Uterus (tissue), 4 donors: Measurements from ENCODE around the gene CNNM2. TPM values are rescaled to one million over a fixed set of nuclear protein-coding genes. Genes with fewer than 3 reads are reported as not detected.

Source experiments
- DNase-seq, 2 donors: peaks; one replicate each; pipeline ENCODE4 v3.0.0-alpha.2; 2019 to 2020
- H3K27ac ChIP-seq, 2 donors: fragments of 200-600 bp; sonication (generic); 1 replicate in 1 of 2; 2 replicates in 1 of 2; pipeline ENCODE4 v1.5.1; 2016 to 2018
- H3K27me3 ChIP-seq, 2 donors: fragments of 200-600 bp; sonication (generic); one replicate each; pipeline ENCODE4 v1.5.1; 2018 to 2019; ENCODE audit warnings: control low read depth in 1 of 2
- H3K36me3 ChIP-seq, 2 donors: fragments of 200-600 bp; sonication (generic); one replicate each; pipeline ENCODE4 v1.5.1; 2019; ENCODE audit warnings: control low read depth in 1 of 2
- H3K4me1 ChIP-seq, 2 donors: fragments of 200-600 bp; sonication (generic); one replicate each; pipeline ENCODE4 v1.5.1; 2018 to 2019; ENCODE audit warnings: control low read depth in 1 of 2
- H3K4me3 ChIP-seq, 2 donors: fragments of 200-600 bp; sonication (generic); 1 replicate in 1 of 2; 2 replicates in 1 of 2; pipeline ENCODE4 v1.5.1; 2018 to 2019; ENCODE audit warnings: mild to moderate bottlenecking in 1 of 2
- H3K9me3 ChIP-seq, 2 donors: fragments of 200-600 bp; sonication (generic); one replicate each; pipeline ENCODE4 v1.5.1; 2019; ENCODE audit warnings: control low read depth in 1 of 2
- POLR2A ChIP-seq, 2 donors: fragments of 450-650 bp; IDR thresholded peaks; one replicate each; pipeline ENCODE4 v1.6.1; 2016; ENCODE audit warnings: antibody characterized with exemption in 2 of 2, mild to moderate bottlenecking in 1 of 2, moderate library complexity in 1 of 2
- intact Hi-C: fragments of 100-400 bp; cut with DNase I; formaldehyde crosslinking; loops from one replicate; pipeline ENCODE4 v1.15.1; 2023; ENCODE audit warnings: low total_unique reads
- total RNA-seq, 4 donors: library from RNA; depleted of rRNA in 3 of 4; stranded (reverse); fragments of >200 nt in 3 of 4; gene quantifications; one replicate each; pipeline versions ENCODE4 v1.1.0 to v1.2.4, GENCODE V29; 2014 to 2023
- TF ChIP-seq, protein P1 (sequence below), 4 experiments: fragments of 200-600 bp in 2 of 4; fragments of 450-650 bp in 2 of 4; sonication (generic) in 2 of 4; IDR thresholded peaks; one replicate each; pipeline ENCODE4 v1.5.1; 2016 to 2019; ENCODE audit warnings: antibody characterized with exemption in 4 of 4, mild to moderate bottlenecking in 2 of 4, moderate library complexity in 1 of 4
- donor health status: DM: yes; HTN: yes; CAD: no.

Gene CNNM2
- total RNA-seq, 4 donors from 2014 or later: 5.1 to 11.0 (median 7.4) TPM

- H3K27ac ChIP-seq: no peak overlapping the region
- intact Hi-C loops: no loop called here
- no peak for DNase-seq
- H3K27me3 ChIP-seq: no peaks in the 10 kb centered on the region
- no peaks in the 10 kb centered on the region for H3K9me3 ChIP-seq
- H3K4me1 ChIP-seq: no peaks in the 10 kb centered on the region
- no peak overlapping the region for H3K4me3 ChIP-seq
- no peaks in the 10 kb centered on the region for H3K36me3 ChIP-seq
- no peak for TF ChIP-seq POLR2A (IDR thresholded peaks at IDR 0.05)
- TF ChIP-seq, protein P1, sequence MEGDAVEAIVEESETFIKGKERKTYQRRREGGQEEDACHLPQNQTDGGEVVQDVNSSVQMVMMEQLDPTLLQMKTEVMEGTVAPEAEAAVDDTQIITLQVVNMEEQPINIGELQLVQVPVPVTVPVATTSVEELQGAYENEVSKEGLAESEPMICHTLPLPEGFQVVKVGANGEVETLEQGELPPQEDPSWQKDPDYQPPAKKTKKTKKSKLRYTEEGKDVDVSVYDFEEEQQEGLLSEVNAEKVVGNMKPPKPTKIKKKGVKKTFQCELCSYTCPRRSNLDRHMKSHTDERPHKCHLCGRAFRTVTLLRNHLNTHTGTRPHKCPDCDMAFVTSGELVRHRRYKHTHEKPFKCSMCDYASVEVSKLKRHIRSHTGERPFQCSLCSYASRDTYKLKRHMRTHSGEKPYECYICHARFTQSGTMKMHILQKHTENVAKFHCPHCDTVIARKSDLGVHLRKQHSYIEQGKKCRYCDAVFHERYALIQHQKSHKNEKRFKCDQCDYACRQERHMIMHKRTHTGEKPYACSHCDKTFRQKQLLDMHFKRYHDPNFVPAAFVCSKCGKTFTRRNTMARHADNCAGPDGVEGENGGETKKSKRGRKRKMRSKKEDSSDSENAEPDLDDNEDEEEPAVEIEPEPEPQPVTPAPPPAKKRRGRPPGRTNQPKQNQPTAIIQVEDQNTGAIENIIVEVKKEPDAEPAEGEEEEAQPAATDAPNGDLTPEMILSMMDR (IDR thresholded peaks at IDR 0.05): no peak
Observed at GRCh38 chr10:102894466-102895213, 23.5 kb upstream of the CNNM2 start.

DNA sequence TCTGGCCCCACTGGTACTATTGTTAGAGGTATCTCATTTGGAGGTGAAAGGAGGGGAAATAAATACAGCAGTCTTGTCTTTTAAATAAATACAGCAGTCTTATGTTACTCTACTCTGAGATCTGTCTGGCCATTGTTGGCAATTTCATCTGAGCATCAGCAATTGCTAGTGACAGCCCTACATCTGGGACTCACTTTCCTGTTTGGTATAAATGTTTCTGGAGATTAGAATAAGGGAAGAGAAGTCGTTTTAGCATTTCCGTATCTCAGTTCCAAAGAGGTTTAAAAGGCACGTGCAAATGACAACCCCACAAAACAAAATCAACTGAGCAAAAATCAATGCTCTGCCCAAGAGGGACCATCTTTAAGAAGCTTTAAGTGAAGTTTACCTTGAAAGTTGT, 18.1 kb upstream of the CNNM2 start:
- Histone ChIP-seq H3K4me1 (no peaks in the 10 kb centered on the region), H3K36me3 (no peaks in the 10 kb centered on the region), H3K27me3 (no peaks in the 10 kb centered on the region), H3K9me3 (no peaks in the 10 kb centered on the region), H3K4me3 (no peak overlapping the region), H3K27ac (no peak overlapping the region)
- no peak for DNase-seq
- intact Hi-C loops: loop anchor here (5.0 kb wide), 2 partner anchors 68 to 173 kb away; no protein-coding TSS in a partner anchor
- TF ChIP-seq, protein P1 (IDR thresholded peaks at IDR 0.05): no peak
- TF ChIP-seq POLR2A (IDR thresholded peaks at IDR 0.05): no peak

GRCh38 chr10:102904346-102904745, 13.7 kb upstream of the CNNM2 start:
- H3K9me3 ChIP-seq: no peaks in the 10 kb centered on the region
- no peaks in the 10 kb centered on the region for H3K27me3 ChIP-seq
- no peak for TF ChIP-seq POLR2A (IDR thresholded peaks at IDR 0.05)
- TF ChIP-seq, protein P1 (IDR thresholded peaks at IDR 0.05): no peak
- H3K4me3 ChIP-seq: no peak overlapping the region
- no peaks in the 10 kb centered on the region for H3K36me3 ChIP-seq
- intact Hi-C loops: loop anchor here (5.0 kb wide), 2 partner anchors 72 to 177 kb away; no protein-coding TSS in a partner anchor
- H3K4me1 ChIP-seq: no peaks in the 10 kb centered on the region
- no peak for DNase-seq
- H3K27ac ChIP-seq: no peak overlapping the region

- Histone ChIP-seq H3K36me3 (no peaks in the 10 kb centered on the region), H3K27ac (no peak overlapping the region), H3K4me1 (no peaks in the 10 kb centered on the region), H3K9me3 (no peaks in the 10 kb centered on the region), H3K4me3 (no peak overlapping the region), H3K27me3 (no peaks in the 10 kb centered on the region)
- no peak for DNase-seq
- TF ChIP-seq, protein P1 (IDR thresholded peaks at IDR 0.05): no peak
- no peak for TF ChIP-seq POLR2A (IDR thresholded peaks at IDR 0.05)
- intact Hi-C loops: no loop called here
Observed at GRCh38 chr10:102906507-102906906, 11.6 kb upstream of the CNNM2 start.

GRCh38 chr10:102914781-102915180, 3.3 kb upstream of the CNNM2 start:
- Histone ChIP-seq H3K4me3 (no peak overlapping the region), H3K36me3 (no peaks in the 10 kb centered on the region), H3K27ac (no peak overlapping the region), H3K27me3 (no peaks in the 10 kb centered on the region), H3K4me1 (peaks cover 0 to 4% of the 10 kb centered on the region in 2 donors), H3K9me3 (no peaks in the 10 kb centered on the region)
- intact Hi-C loops: loop anchor here (5.0 kb wide), 2 partner anchors 153 to 328 kb away; no protein-coding TSS in a partner anchor
- TF ChIP-seq, protein P1 (IDR thresholded peaks at IDR 0.05): no peak
- no peak for TF ChIP-seq POLR2A (IDR thresholded peaks at IDR 0.05)
- DNase-seq: no peak
